ENCODE measurements around the gene MRPL46. TPM values are rescaled to one million over a fixed set of nuclear protein-coding genes. Genes with fewer than 3 reads are reported as not detected.

The MRPL46 gene
- 10 to 100 TPM; 21.5 to 36.7 (median 27.4) TPM for polyA plus RNA-seq (ENCODE audit: insufficient read length in 4 of 4)

DNA sequence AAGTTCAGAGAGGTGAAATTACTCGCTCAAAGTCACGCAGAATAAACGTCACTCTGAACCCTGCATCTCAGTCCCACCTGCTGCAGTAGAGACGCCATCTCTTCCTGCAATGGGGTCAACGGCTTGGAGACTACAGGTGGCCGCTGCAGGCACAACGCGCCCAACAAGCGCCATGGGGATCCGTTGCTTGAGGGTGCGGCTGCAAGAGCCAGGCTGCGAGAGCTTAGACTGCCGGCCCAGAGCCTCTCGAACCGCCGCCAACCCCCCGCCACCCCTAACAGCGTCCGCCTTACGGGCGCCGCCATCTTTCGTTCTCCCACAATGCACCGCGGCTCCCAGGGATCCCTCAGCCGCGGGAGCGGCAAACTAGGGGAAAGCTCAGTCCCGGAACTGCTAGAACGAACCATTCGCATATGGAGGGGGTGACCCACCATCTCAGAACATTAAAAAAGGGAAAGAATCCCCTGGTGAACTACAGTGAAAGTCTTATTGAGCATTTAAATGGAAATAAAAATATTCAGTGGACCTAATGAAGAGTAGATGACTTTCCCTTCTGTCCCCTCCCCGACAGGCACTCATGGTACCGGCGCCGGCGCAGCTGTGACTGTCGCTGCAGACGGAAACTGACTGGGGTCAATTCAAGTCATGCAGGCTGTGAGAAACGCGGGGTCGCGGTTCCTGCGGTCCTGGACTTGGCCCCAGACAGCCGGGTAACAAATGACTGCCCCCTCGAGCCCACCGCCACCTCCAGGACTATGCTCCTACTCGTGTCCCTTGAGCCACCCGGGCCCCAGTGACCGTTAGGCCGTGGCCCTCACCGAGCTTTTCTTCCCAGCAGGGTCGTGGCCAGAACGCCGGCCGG is at the start of gene MRPL46, which contains the start of gene MRPS11:
Gene MRPL46 (minus strand): TSS at position 316 of the 862 bp plus-strand sequence. CDS start 11 bp downstream, at position 305.
Gene MRPS11 (plus strand): TSS at position 636 of the 862 bp plus-strand sequence. CDS start 10 bp downstream, at position 646.
- peak; percentile 87 to 88 (median 87) for DNase-seq (ENCODE audit: low read depth in 4 of 4, low spot score in 3 of 4)

DNA sequence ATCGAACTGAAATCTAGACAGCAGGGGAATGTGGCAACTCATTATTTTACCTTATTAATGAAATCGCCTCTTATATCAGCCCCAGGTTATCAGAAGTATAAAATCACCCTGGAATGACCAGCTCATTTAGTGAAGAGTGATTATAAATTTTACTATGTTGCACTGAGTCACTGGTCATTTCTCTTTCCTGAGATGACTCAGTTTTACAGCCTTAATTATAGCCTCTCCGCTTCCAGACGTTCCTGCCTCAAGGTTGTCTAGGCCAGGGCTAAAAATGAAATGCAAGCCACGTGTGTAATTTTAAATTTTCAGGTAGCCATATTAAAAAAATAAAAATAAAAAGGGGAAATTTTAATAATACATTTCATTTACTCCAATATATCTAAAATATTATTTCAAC is 46.0 kb upstream of the MRPL46 start:
- DNase-seq (ENCODE audit: low read depth in 4 of 4, low spot score in 3 of 4) = no peak

DNA sequence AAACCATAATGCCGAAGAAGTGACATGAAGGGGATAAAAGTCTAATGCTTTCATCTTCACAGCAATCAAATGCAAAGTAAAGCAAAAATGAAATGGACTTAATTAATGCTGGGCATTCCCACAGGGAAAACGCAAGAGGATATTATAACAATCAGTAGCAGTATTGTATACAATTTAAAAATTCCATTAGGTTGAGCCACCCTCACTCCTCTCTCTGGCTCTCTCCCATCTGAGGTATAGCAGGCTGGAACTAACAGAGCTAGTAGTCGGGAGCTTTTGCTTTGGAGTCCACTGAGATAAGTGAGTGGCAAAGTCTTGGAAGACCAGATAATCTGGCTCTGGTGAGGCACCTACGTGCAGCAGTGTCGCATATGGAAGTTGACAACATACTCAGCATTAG is 45.4 kb upstream of the MRPL46 start:
- no peak for DNase-seq (ENCODE audit: low read depth in 4 of 4, low spot score in 3 of 4)

DNA sequence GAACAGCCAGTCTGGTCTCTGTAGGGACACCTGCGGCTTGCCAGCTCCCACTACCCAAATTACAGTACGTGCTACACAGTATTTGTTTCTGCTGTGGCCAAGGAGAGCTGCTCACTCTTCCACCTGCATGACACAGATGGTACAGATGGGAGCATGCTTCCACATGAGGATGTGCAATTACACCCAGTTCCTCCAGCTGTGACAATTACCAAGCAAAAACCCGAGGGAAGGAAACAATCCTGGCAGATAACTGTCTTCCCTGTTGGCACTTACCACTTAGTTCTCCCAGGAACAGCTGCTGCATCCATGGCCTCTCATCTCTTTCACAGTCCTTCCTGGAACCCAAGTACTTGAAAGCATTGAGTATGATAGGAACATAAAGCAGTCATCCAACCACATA is 44.9 kb upstream of the MRPL46 start:
- no peak for DNase-seq (ENCODE audit: low read depth in 4 of 4, low spot score in 3 of 4)

DNA sequence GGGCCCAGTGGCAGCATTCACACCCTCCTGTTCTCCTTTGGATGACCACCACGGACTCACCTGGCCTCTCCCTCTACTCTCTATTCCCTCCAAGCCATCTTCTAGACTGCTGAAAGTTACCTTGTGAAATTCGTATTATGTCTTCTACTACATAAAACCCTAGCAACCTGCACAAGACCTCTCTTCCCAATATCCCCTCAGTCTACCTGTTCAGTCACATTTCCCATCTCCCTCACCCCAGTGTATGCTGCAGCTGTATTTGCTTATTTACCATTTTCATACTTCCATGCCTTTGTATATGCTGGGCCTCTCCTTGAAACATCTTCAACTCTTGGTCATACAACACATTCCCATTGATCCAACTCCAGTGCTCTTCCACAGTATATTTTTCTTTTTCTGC is 44.0 kb upstream of the MRPL46 start:
- DNase-seq (ENCODE audit: low read depth in 4 of 4, low spot score in 3 of 4) = no peak

DNA sequence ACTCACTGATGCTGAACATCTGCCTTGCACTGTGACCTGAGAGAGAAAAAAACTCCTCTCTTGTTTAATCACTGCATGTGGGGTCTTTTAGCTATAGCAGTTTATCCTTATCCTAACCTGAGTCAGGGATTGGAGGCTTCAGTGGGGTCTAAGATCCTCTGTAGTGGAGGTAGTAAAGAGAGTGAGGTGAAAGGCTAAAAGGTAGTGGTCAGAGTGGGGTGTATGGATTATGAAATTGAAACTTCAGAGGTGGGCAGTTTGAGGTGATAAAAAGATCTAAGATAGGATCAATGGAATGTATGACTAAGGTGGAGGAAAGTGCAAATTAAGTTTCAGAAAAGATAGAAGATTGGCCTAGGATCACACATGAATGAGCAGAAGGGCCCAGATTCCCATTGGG is 42.8 kb upstream of the MRPL46 start:
- DNase-seq (ENCODE audit: low read depth in 4 of 4, low spot score in 3 of 4) = no peak

DNA sequence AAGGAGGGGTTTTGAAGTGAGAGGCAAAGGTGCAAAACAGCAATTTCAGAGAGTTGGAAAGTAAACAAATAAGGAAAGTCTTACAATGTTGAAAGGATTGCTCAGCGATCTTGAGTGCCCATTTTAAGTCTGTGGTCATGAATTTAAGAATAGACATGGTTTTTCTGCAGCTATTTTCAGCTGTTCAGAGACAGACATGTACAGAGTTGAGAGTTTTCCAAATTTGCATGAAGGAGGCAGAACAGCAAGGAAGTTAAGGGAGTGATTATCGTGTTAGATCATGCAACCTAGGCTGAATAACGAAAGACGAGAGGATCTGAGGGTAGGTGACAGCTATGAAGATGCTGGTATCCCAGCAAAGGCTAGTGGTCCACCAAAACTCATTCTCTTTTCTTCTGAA is 42.1 kb upstream of the MRPL46 start:
- DNase-seq (ENCODE audit: low read depth in 4 of 4, low spot score in 3 of 4) = no peak

DNA sequence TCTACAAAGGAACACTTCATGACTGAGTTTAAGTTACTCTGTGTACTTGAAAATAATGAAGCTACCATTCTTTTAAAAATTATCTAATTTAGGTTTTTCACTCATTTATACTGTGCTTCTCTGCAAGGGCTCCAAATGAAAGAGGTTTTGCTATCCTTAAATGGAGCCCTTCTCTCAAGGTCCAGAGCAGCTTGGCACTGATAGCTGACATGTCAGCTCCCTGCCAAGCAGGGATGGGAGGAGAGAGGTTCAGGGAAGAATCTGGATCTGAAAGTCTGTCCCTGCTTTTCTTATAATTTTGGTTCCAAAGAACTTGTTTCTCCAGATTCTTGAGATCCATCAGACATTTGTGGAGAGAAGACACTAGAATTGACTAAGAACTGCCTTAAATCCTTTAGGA is 39.4 kb upstream of the MRPL46 start:
- DNase-seq (ENCODE audit: low read depth in 4 of 4, low spot score in 3 of 4) = no peak

DNA sequence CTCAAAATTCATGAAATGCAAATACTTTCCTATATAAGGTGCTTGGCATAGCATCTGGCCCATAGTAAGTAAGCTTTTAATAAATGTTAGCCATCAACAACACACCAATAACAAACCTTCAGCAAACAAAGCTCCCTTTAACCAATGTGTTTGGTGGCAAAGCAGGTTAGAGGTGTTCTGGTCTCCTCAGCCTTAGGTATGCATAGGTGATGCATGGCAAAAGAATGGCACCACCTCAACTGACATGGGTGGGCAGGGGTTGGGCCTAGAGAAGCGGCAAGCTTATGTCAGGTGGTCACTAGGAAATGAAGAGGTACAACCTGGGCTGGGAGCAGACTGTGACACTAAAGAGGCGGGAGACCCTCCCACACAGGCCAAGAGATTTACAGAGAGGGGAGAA is 38.5 kb upstream of the MRPL46 start:
- DNase-seq (ENCODE audit: low read depth in 4 of 4, low spot score in 3 of 4) = no peak

DNA sequence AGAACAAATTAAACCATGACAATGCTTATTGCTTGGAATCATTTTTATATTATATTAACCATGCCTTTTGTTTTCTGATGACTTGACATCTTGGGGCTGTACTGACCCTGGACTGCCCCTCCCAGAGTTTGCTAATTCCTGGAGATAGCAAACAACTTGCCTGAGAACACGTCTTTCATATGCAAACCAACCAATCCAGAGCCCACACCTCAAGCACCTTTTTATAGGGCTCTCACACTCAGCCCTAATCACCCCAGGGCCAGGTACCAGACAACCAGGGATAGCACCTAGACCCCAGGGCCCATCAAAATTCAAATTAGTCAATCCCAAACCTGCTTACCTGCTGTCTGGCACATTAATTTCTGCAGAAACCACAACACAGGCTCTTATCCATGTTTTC is 37.3 kb upstream of the MRPL46 start:
- DNase-seq (ENCODE audit: low read depth in 4 of 4, low spot score in 3 of 4) = no peak

DNA sequence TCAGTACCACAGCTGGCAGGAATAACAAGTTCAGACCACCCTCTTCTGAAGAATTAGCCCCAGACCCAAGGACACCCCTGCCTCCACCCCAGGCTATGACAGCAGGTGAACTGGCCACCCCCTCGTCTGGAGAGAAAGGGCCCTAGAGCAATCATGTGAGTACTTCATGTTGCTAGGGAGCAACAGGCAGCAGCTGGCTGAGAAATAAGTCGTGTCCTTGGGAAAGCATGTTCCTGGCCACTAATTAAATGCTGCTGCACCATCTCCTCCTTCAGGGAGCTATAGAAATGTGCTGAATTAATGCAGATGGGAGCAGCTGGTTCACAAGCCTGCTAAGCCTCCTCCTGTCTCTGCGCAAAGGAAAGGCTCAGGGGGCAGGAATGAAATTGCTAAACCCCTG is 31.8 kb upstream of the MRPL46 start:
- DNase-seq (ENCODE audit: low read depth in 4 of 4, low spot score in 3 of 4) = no peak

DNA sequence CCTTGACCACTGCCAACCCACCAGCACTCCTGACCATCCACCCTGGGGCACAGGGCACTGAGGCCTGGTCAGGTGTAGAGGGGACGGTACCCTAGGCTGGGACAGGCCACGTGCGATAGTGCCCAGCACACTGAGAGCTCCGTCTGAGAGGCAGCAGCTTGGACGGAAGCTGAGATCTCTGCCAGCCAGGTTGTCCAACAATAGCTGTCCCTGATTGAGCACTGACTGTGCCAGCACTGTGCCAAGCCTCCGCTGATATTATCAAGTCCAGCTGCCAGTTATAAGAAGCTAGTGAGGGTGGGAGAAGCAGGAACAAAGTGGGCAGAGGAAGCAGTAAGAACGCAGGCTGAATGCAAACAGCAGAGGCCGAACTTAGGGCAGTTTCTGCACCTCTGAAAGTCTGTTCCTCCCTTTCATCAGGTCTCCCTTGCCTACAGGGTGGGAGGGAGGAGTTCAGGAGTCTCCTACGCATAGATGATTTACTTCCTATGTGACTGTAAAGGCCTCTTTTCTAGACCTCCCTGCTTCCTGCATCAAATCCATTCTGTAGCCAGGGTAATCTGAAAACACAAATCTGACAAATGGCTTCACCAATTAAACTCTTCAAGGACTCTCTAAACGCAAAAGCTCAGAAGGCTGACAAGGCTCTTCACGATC is 30.0 kb upstream of the MRPL46 start:
- DNase-seq (ENCODE audit: low read depth in 4 of 4, low spot score in 3 of 4) = no peak

DNA sequence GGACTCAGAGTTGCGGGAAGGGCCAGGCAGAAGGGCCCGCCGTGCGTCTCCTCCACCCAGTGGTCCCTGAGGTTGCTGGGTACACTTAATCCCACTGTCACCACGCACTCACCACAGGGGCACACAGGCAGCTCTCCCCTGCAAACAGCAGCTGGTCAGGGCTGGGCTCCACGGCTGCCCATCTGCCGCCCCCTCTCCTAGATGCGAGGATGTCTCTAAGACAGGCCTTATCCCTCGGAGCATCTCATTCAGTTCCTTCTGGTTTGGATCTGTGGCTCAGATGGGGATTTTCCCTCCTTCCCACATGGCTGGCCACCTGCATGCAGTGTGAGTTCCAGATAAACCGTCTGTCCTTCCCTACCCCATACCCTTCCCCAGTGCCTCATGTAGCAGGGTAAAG is 26.7 kb upstream of the MRPL46 start:
- no peak for DNase-seq (ENCODE audit: low read depth in 4 of 4, low spot score in 3 of 4)

DNA sequence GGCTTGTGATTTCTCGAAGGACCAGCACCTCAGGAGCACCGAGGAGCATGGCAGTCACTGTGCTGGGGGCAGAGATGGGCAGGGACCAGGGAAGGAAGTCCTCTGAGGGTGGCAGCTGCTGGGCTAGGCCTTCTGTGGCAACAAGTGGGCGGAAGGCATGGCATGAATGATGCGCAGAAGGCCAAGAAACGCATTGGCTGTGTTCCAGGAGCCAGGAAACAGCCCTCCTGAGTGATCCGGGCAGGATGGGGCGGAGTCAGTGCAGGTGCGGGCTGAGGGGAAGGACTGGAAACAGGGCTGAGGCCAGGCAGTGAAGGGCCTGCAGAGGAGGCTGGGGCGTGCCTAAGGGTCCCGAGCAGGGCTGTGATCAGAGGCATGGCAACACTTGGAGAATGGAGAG is 24.0 kb upstream of the MRPL46 start:
- DNase-seq (ENCODE audit: low read depth in 4 of 4, low spot score in 3 of 4) = no peak

DNA sequence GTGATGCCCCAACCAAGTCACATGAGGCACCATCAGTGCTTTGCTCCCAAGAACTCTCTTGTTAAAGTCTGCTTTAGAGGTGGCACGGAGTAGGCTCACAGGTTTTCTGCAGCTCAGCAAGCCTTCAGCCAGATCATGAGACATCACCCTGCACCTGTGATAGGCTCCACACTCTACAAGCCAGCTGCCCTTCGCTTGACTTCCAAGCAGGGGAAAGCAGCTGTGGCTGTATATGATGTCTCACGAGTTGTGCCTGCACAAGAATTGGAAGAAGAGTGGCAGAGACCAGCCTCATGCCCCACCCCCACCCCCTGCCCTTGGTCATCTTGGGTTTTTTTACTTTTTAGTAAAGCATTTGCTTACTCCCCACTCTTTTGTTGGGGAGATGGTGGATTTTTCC is 22.8 kb upstream of the MRPL46 start:
- DNase-seq (ENCODE audit: low read depth in 4 of 4, low spot score in 3 of 4) = no peak

DNA sequence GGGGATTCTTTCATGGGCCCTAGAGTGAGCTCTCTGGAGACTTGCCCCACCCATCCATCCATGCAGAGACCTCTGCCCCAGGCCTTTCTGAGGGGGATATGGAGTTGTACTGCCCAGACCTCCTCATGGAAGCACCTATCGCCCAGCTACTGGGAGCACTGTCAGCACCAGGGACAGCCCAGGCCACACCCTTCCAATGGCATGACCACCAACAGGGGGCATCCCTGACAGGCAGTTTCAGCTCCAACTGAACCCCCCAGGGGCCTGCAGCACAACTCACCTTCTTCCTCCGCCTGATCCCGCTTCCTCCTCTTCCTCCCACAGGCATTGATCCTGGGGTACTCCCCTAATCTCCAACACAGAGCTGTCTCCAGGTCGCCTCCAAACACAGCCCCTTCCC is 22.1 kb upstream of the MRPL46 start:
- DNase-seq (ENCODE audit: low read depth in 4 of 4, low spot score in 3 of 4) = no peak

DNA sequence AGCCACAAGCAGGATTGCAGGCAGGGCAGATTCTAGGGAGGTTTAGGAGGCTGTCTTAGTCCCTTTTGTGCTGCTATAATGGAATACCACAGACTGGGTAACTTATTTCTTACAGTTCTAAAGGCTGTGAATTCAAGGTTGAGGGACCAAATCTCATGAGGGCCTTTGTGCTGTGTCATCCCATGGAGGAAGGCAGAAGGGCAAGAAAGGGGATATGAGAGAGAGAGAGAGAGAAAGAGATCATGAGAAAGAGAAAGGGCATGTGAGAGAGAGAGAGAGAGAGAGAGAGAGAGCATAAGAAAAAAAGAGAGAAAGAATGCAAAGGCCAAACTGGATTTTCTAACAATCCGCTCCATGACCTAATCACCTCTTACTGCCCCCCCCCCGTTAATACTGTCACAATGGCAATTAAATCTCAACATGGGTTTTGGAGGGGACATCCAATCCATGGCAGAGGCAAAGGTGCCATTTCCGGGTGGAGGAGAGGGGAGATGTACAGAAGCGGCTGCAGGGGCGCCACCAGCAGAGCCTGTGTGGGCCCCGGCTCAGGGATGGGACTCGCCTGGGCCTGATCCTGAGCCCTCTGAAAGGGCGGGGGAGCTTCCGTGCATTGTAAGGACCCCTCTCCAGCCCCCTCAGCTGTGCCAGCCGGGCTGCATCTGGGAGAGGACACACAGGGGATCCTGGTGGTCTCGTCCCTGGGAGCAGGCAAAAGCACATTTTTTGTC is 20.8 kb upstream of the MRPL46 start:
- DNase-seq (ENCODE audit: low read depth in 4 of 4, low spot score in 3 of 4) = no peak

DNA sequence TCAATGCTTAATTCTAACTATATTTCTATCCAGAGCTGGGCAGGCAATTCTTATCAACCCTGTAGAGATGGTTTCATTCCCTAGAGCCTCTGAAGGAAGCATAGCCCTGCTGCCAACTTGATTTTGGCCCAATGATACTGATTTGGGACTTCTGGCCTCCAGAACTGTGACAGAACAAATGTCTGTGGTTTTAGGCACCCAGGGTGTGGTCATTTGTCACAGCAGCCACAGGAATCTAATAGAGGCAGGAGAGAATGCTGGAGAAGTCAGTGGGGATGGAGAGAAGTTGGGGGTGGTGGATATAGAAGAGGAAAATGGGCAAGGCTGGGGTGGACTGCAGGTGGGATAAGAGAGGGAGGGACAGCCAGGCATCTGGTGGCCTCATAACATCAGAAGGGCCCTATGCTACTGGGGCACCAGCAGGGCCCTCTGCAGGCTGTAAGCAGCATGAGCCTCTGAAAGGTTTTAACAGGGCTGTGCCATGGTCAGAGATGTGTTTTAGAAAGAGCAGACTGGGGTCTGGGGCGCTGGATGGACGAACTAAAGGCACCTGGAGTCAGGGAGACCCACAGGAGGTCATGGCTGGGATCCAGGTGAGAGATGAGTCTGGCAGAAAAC is 20.1 kb upstream of the MRPL46 start:
- DNase-seq (ENCODE audit: low read depth in 4 of 4, low spot score in 3 of 4) = no peak

DNA sequence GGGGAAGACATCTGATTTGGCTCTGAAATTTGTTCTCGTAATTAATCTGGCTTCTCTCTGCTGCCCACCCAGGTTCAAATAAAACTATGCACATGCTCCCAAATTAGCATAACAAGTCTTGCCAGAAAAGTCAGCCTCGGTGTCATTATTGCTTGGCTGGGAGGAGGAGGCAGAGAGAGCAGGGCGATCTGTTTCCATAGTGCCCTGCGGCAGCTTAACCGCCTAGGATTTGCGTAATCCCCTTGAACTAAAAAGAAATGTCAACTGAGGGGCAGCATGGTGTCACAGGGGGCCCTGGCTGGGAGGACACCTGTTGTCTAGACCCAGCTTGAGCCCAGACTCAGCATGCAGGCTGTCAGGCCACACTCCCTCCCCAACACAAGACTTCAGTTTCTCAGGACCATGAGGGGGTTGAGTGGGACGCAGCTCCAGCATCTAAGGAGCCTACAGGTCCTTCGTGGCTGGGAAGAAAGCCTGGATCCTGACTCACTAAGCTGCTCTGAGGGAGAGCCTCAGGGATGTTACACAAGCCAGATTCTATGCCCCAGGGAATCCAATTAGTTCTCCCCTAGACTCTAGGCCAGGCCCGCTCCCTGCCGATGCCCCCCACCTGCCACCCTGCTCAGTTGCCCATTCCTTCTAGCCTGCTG is 17.6 kb upstream of the MRPL46 start:
- peak in 2 of 4 donors; percentile 62 to 63 for DNase-seq (ENCODE audit: low read depth in 4 of 4, low spot score in 3 of 4)

DNA sequence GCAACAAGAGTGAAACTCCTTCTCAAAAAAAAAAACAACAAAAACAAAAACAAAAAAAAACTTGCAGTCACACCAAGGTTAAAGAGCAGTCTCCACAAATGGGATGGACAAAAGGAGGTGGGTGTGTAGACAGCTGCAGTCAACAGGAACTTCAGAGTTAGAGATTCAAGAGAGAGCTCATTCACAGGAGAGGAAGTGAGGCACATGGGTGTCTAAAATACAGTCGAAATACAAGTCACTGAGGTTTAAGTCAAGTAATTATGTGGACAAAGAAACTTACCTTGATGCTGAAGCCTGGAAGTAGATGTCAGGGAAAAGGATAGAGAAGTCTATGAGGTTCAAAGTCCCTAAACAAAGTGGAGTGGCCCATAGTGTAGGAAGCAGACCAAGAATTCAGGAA is 15.1 kb upstream of the MRPL46 start:
- no peak for DNase-seq (ENCODE audit: low read depth in 4 of 4, low spot score in 3 of 4)

Measured in left renal pelvis (tissue), 4 donors.